Small intestine (tissue), 7 donors: Measurements from ENCODE around the gene CUL5. TPM values are rescaled to one million over a fixed set of nuclear protein-coding genes. Genes with fewer than 3 reads are reported as not detected.
"Not testable (repeated sequence)": the region's sequence is repeated elsewhere in the genome, so short reads cannot be mapped to it uniquely, and the experiment has no call there.

ENCODE experiments used
- DNase-seq, 2 donors: peaks; one replicate each; pipeline versions ENCODE4 v3.0.0 to v3.0.0-alpha.2; 2013
- FAIRE-seq: peaks from 2 replicates; lab custom pipeline; 2012; peaks lifted over from hg19 to GRCh38; lab: Jason Lieb, UNC
- H3K27ac ChIP-seq, 3 donors: one replicate each; pipeline ENCODE4 v1.5.1; 2013; ENCODE audit warnings: low read length in 2 of 3, mild to moderate bottlenecking in 2 of 3, control low read depth in 1 of 3, inconsistent platforms in 1 of 3, low read depth in 1 of 3, moderate library complexity in 1 of 3
- H3K27me3 ChIP-seq, 3 donors: one replicate each; pipeline ENCODE4 v1.6.1; 2013; ENCODE audit warnings: low read length in 3 of 3, inconsistent platforms in 1 of 3; ENCODE audit not compliant: control insufficient read depth in 3 of 3, insufficient read depth in 3 of 3
- H3K36me3 ChIP-seq, 3 donors: one replicate each; pipeline ENCODE4 v1.6.1; 2013; ENCODE audit warnings: low read length in 3 of 3, inconsistent platforms in 1 of 3, low read depth in 1 of 3, mild to moderate bottlenecking in 1 of 3, moderate library complexity in 1 of 3; ENCODE audit not compliant: control insufficient read depth in 3 of 3, insufficient read depth in 2 of 3
- H3K4me1 ChIP-seq, 3 donors: one replicate each; pipeline ENCODE4 v1.6.1; 2013; ENCODE audit warnings: low read length in 2 of 3, inconsistent platforms in 1 of 3, low read depth in 1 of 3, mild to moderate bottlenecking in 1 of 3, moderate library complexity in 1 of 3; ENCODE audit not compliant: control insufficient read depth in 3 of 3, insufficient read depth in 2 of 3
- H3K4me3 ChIP-seq, 3 donors: one replicate each; pipeline ENCODE4 v1.5.1; 2013; ENCODE audit warnings: low read length in 3 of 3, control low read depth in 1 of 3, inconsistent platforms in 1 of 3, low read depth in 1 of 3, mild to moderate bottlenecking in 1 of 3, moderate library complexity in 1 of 3
- H3K9me3 ChIP-seq, 2 donors: one replicate each; pipeline ENCODE4 v1.6.1; 2013; ENCODE audit warnings: low read depth in 1 of 2, low read length in 1 of 2; ENCODE audit not compliant: control insufficient read depth in 2 of 2, insufficient read depth in 1 of 2
- WGBS, 3 donors: extraction: QIAGEN DNeasy Blood & Tissue Kit; methylation state at CpG; one replicate each; pipeline ENCODE4 v1.1.7; 2013; 5-methylcytosine and 5-hydroxymethylcytosine counted together
- polyA plus RNA-seq, 4 donors: library from polyadenylated mRNA; stranded (reverse) in 3 of 4; unstranded in 1 of 4; fragments of 200-250 nt in 3 of 4; fragments of 120-200 nt in 1 of 4; gene quantifications; one replicate each; pipeline versions ENCODE4 v1.2.1 to v1.2.3, GENCODE V29; 2013
- donor health status: healthy with polysubstance abuse.
- donor health status: control.
- donor health status: control.
- donor health status: Bipolar disorder and iron deficiency.
- donor health status: healthy.

The CUL5 gene
- polyA plus RNA-seq, 4 donors, result 5.7 to 26.7 (median 6.0) TPM

- H3K4me1 ChIP-seq, DNase-seq, H3K27ac ChIP-seq, H3K36me3 ChIP-seq, H3K4me3 ChIP-seq, FAIRE-seq, H3K9me3 ChIP-seq, H3K27me3 ChIP-seq: not testable (repeated sequence)
- WGBS, 3 donors, result 83 to 94% (median 86%) methylated on average over 2 of the region's 2 CpGs
Measured at GRCh38 chr11:108028822-108029441, 20.2 kb downstream of the CUL5 start.

- H3K9me3 ChIP-seq, DNase-seq, H3K4me3 ChIP-seq, H3K27me3 ChIP-seq, FAIRE-seq, H3K27ac ChIP-seq, H3K4me1 ChIP-seq: not testable (repeated sequence)
- 95 to 99% (median 98%) methylated on average over 2 of the region's 2 CpGs for WGBS, 3 donors
- H3K36me3 ChIP-seq, result peaks cover 3 to 14% (median 12%) of the 10 kb centered on the region in 3 donors
Measured at GRCh38 chr11:108031604-108032003, 22.9 kb downstream of the CUL5 start.

GRCh38 chr11:108032800-108033199 is 24.1 kb downstream of the CUL5 start:
- 80 to 96% (median 89%) methylated on average over 1 of the region's 1 CpG for WGBS, 3 donors
- DNase-seq (no peak), FAIRE-seq (no peak)
- no peaks in the 10 kb centered on the region for H3K9me3 ChIP-seq
- H3K4me3 ChIP-seq, result no peak overlapping the region
- H3K27ac ChIP-seq, result no peak overlapping the region
- no peaks in the 10 kb centered on the region for H3K27me3 ChIP-seq
- H3K36me3 ChIP-seq, result peaks cover 3 to 17% (median 12%) of the 10 kb centered on the region in 3 donors
- H3K4me1 ChIP-seq, result no peaks in the 10 kb centered on the region

GRCh38 chr11:108034034-108034433 is 25.3 kb downstream of the CUL5 start:
- no peak overlapping the region for H3K4me3 ChIP-seq
- no peak overlapping the region for H3K27ac ChIP-seq
- H3K27me3 ChIP-seq, result no peaks in the 10 kb centered on the region
- no peak for DNase-seq
- H3K36me3 ChIP-seq, result peaks cover 3 to 19% (median 12%) of the 10 kb centered on the region in 3 donors
- FAIRE-seq, result no peak
- H3K9me3 ChIP-seq, result no peaks in the 10 kb centered on the region
- 96 to 100% (median 96%) methylated on average over 1 of the region's 1 CpG for WGBS, 3 donors
- H3K4me1 ChIP-seq, result no peaks in the 10 kb centered on the region

- Histone ChIP-seq H3K9me3 (no peaks in the 10 kb centered on the region), H3K27ac (no peak overlapping the region), H3K4me3 (no peak overlapping the region), H3K36me3 (peaks cover 3 to 21% (median 12%) of the 10 kb centered on the region in 3 donors), H3K27me3 (no peaks in the 10 kb centered on the region), H3K4me1 (no peaks in the 10 kb centered on the region)
- 94 to 100% (median 100%) methylated on average over 1 of the region's 1 CpG for WGBS, 3 donors
- DNase-seq (no peak), FAIRE-seq (no peak)
Measured at GRCh38 chr11:108034952-108035351, 26.3 kb downstream of the CUL5 start.

- DNase-seq, result no peak
- Histone ChIP-seq H3K27me3 (no peaks in the 10 kb centered on the region), H3K4me3 (no peak overlapping the region), H3K27ac (no peak overlapping the region), H3K36me3 (peaks cover 3 to 28% (median 12%) of the 10 kb centered on the region in 3 donors), H3K4me1 (no peaks in the 10 kb centered on the region), H3K9me3 (no peaks in the 10 kb centered on the region)
- no peak for FAIRE-seq
- 87 to 96% (median 92%) methylated on average over 4 of the region's 4 CpGs for WGBS, 3 donors
Measured at GRCh38 chr11:108035690-108036089, 27.0 kb downstream of the CUL5 start.

GRCh38 chr11:108037211-108037610 is 28.5 kb downstream of the CUL5 start:
- Histone ChIP-seq H3K9me3 (no peaks in the 10 kb centered on the region), H3K27ac (peak overlapping the region in 1 of 3 donors; percentile 10), H3K27me3 (no peaks in the 10 kb centered on the region), H3K4me3 (no peak overlapping the region), H3K4me1 (no peaks in the 10 kb centered on the region), H3K36me3 (peaks cover 3 to 33% (median 12%) of the 10 kb centered on the region in 3 donors)
- WGBS, 3 donors, result 67 to 76% (median 71%) methylated on average over 2 of the region's 2 CpGs
- FAIRE-seq (no peak), DNase-seq (no peak)

- H3K27ac ChIP-seq, result no peak overlapping the region
- H3K36me3 ChIP-seq, result peaks cover 3 to 34% (median 12%) of the 10 kb centered on the region in 3 donors
- H3K4me1 ChIP-seq, result no peaks in the 10 kb centered on the region
- no peak for FAIRE-seq
- H3K9me3 ChIP-seq, result no peaks in the 10 kb centered on the region
- no peak for DNase-seq
- H3K4me3 ChIP-seq, result no peak overlapping the region
- WGBS, 3 donors, result 78 to 93% (median 84%) methylated on average over 6 of the region's 6 CpGs
- no peaks in the 10 kb centered on the region for H3K27me3 ChIP-seq
Measured at GRCh38 chr11:108037636-108038035, 28.9 kb downstream of the CUL5 start.

- H3K4me1 ChIP-seq, result no peaks in the 10 kb centered on the region
- no peak for DNase-seq
- no peaks in the 10 kb centered on the region for H3K27me3 ChIP-seq
- H3K4me3 ChIP-seq, result no peak overlapping the region
- H3K9me3 ChIP-seq, result no peaks in the 10 kb centered on the region
- H3K27ac ChIP-seq, result no peak overlapping the region
- FAIRE-seq, result no peak
- 94 to 96% (median 96%) methylated on average over 1 of the region's 1 CpG for WGBS, 3 donors
- peaks cover 3 to 33% (median 3%) of the 10 kb centered on the region in 3 donors for H3K36me3 ChIP-seq
Measured at GRCh38 chr11:108048269-108048668, 39.6 kb downstream of the CUL5 start.
